ENCODE measurements around the gene HS6ST2. TPM values are rescaled to one million over a fixed set of nuclear protein-coding genes. Genes with fewer than 3 reads are reported as not detected.

Gene HS6ST2
- total RNA-seq, 1 donor from 2014 or later = 43.2 TPM

- Histone ChIP-seq H3K4me2 (no peak overlapping the region), H3K9ac (no peak overlapping the region), H3K4me1 (no peaks in the 10 kb centered on the region), H3K4me3 (no peak overlapping the region), H4K20me1 (ENCODE audit: low read depth) (no peaks in the 10 kb centered on the region), H3K27me3 (no peaks in the 10 kb centered on the region), H3K27ac (no peak overlapping the region), H3K9me3 (ENCODE audit: low read depth) (no peaks in the 10 kb centered on the region), H2AFZ (replicated peaks) (no peak overlapping the region), H3K79me2 (ENCODE audit: low read depth) (no peaks in the 10 kb centered on the region), H3K36me3 (no peaks in the 10 kb centered on the region), H3F3A (ENCODE audit: low read depth) (no peaks in the 10 kb centered on the region)
- TF ChIP-seq CTCF (IDR thresholded peaks at IDR 0.05) (no peak), EZH2 (IDR thresholded peaks at IDR 0.05) (no peak), EZH2phosphoT487 (IDR thresholded peaks at IDR 0.05) (no peak)
- Mint-ChIP-seq H3K4me1 (peaks cover 12% of the 10 kb centered on the region), H3K9me3 (no peaks in the 10 kb centered on the region), H3K27me3 (ENCODE audit: insufficient read depth, low read depth) (no peaks in the 10 kb centered on the region), H3K36me3 (no peaks in the 10 kb centered on the region), H3K27ac (no peak overlapping the region), H3K4me3 (no peak overlapping the region)
- peak; percentile 8 for DNase-seq (ENCODE audit: low spot score)
These were observed 127.0 kb downstream of the HS6ST2 start for GRCh38 chrX:132831336-132831973.

- Mint-ChIP-seq H3K9me3 (no peaks in the 10 kb centered on the region), H3K27me3 (ENCODE audit: insufficient read depth, low read depth) (peaks cover 2% of the 10 kb centered on the region), H3K27ac (no peak overlapping the region), H3K4me3 (no peak overlapping the region), H3K36me3 (no peaks in the 10 kb centered on the region), H3K4me1 (peaks cover 29% of the 10 kb centered on the region)
- no peak for DNase-seq (ENCODE audit: low spot score)
- Histone ChIP-seq H3K36me3 (no peaks in the 10 kb centered on the region), H2AFZ (replicated peaks) (no peak overlapping the region), H4K20me1 (ENCODE audit: low read depth) (peaks cover 12% of the 10 kb centered on the region), H3K79me2 (ENCODE audit: low read depth) (no peaks in the 10 kb centered on the region), H3K27ac (no peak overlapping the region), H3F3A (ENCODE audit: low read depth) (no peaks in the 10 kb centered on the region), H3K9me3 (ENCODE audit: low read depth) (no peaks in the 10 kb centered on the region), H3K4me2 (no peak overlapping the region), H3K4me3 (no peak overlapping the region), H3K9ac (no peak overlapping the region), H3K27me3 (no peaks in the 10 kb centered on the region), H3K4me1 (peaks cover 16% of the 10 kb centered on the region)
- TF ChIP-seq CTCF (IDR thresholded peaks at IDR 0.05) (no peak), EZH2phosphoT487 (IDR thresholded peaks at IDR 0.05) (no peak), EZH2 (IDR thresholded peaks at IDR 0.05) (no peak)
These were observed 135.8 kb downstream of the HS6ST2 start for GRCh38 chrX:132822634-132823012.

- Histone ChIP-seq H3K9me3 (ENCODE audit: low read depth) (no peaks in the 10 kb centered on the region), H3F3A (ENCODE audit: low read depth) (no peaks in the 10 kb centered on the region), H2AFZ (replicated peaks) (no peak overlapping the region), H3K4me1 (peaks cover 16% of the 10 kb centered on the region), H3K27ac (no peak overlapping the region), H3K9ac (no peak overlapping the region), H3K79me2 (ENCODE audit: low read depth) (no peaks in the 10 kb centered on the region), H4K20me1 (ENCODE audit: low read depth) (peaks cover 12% of the 10 kb centered on the region), H3K27me3 (no peaks in the 10 kb centered on the region), H3K4me3 (no peak overlapping the region), H3K36me3 (no peaks in the 10 kb centered on the region), H3K4me2 (no peak overlapping the region)
- H3K4me1 Mint-ChIP-seq = peaks cover 29% of the 10 kb centered on the region
- no peak for DNase-seq (ENCODE audit: low spot score)
- no peaks in the 10 kb centered on the region for H3K9me3 Mint-ChIP-seq
- H3K36me3 Mint-ChIP-seq = no peaks in the 10 kb centered on the region
- H3K27me3 Mint-ChIP-seq (ENCODE audit: insufficient read depth, low read depth) = peaks cover 2% of the 10 kb centered on the region
- no peak overlapping the region for H3K27ac Mint-ChIP-seq
- TF ChIP-seq EZH2 (IDR thresholded peaks at IDR 0.05) (no peak), EZH2phosphoT487 (IDR thresholded peaks at IDR 0.05) (no peak), CTCF (IDR thresholded peaks at IDR 0.05) (no peak)
- H3K4me3 Mint-ChIP-seq = no peak overlapping the region
These were observed 136.3 kb downstream of the HS6ST2 start for GRCh38 chrX:132821974-132822633.

Measured in neural progenitor cell (in vitro differentiated cells).